Keratinocyte (primary cell): ENCODE measurements around the gene MAD1L1. TPM values are rescaled to one million over a fixed set of nuclear protein-coding genes. Genes with fewer than 3 reads are reported as not detected.

ENCODE experiments used
- DNase-seq: peaks from one replicate; pipeline ENCODE4 v3.0.0-alpha.2; 2011; ENCODE audit warnings: low read depth, missing footprints, low spot score
- FAIRE-seq: peaks from 2 replicates; lab custom pipeline; 2011; peaks lifted over from hg19 to GRCh38; lab: Jason Lieb, UNC
- H2AFZ ChIP-seq: 2 replicates; pipeline ENCODE4 v1.6.0; 2012; ENCODE audit warnings: low read length, control low read depth, inconsistent platforms; ENCODE audit not compliant: control insufficient read depth
- H3K27ac ChIP-seq: 2 replicates; pipeline ENCODE4 v1.5.1; 2011; ENCODE audit warnings: low read length; ENCODE audit not compliant: control insufficient read depth, insufficient read depth
- H3K27me3 ChIP-seq: 3 replicates; pipeline ENCODE4 v1.6.0; 2011; ENCODE audit warnings: low read length; ENCODE audit not compliant: control insufficient read depth, insufficient read depth; ENCODE audit errors: extremely low read depth
- H3K36me3 ChIP-seq, 2 experiments: 2 replicates in 1 of 2; 3 replicates in 1 of 2; pipeline ENCODE4 v1.5.1; 2011; ENCODE audit warnings: low read length in 2 of 2, mild to moderate bottlenecking in 1 of 2; ENCODE audit not compliant: control insufficient read depth in 2 of 2, insufficient read depth in 2 of 2; ENCODE audit errors: extremely low read depth in 1 of 2
- H3K4me1 ChIP-seq: 3 replicates; pipeline ENCODE4 v1.5.1; 2011; ENCODE audit warnings: low read length; ENCODE audit not compliant: control insufficient read depth, insufficient read depth; ENCODE audit errors: extremely low read depth
- H3K4me2 ChIP-seq: 3 replicates; pipeline ENCODE4 v1.6.0; 2011; ENCODE audit warnings: low read depth, low read length; ENCODE audit not compliant: control insufficient read depth, insufficient read depth; ENCODE audit errors: extremely low read depth
- H3K4me3 ChIP-seq, 3 experiments: fragments of 200-600 bp in 1 of 3; sonication (generic) in 1 of 3; 2 replicates in 2 of 3; 3 replicates in 1 of 3; pipeline ENCODE4 v1.5.1; 2011 to 2016; ENCODE audit warnings: low read length in 3 of 3, mild to moderate bottlenecking in 3 of 3, control low read depth in 2 of 3, inconsistent platforms in 1 of 3, low read depth in 1 of 3, mixed read lengths in 1 of 3, mixed run types in 1 of 3, moderate library complexity in 1 of 3; ENCODE audit not compliant: control insufficient read depth in 2 of 3, insufficient read depth in 2 of 3; ENCODE audit errors: extremely low read depth in 1 of 3
- H3K79me2 ChIP-seq: 2 replicates; pipeline ENCODE4 v1.6.0; 2012; ENCODE audit warnings: low read length; ENCODE audit not compliant: control insufficient read depth, insufficient read depth
- H3K9ac ChIP-seq: 3 replicates; pipeline ENCODE4 v1.6.0; 2011; ENCODE audit warnings: low read length; ENCODE audit not compliant: control insufficient read depth, insufficient read depth; ENCODE audit errors: extremely low read depth
- H3K9me1 ChIP-seq: 3 replicates; pipeline ENCODE4 v1.6.0; 2011; ENCODE audit warnings: low read length; ENCODE audit not compliant: control insufficient read depth, insufficient read depth; ENCODE audit errors: extremely low read depth
- H3K9me3 ChIP-seq: 2 replicates; pipeline ENCODE4 v1.5.1; 2012; ENCODE audit warnings: low read depth, low read length; ENCODE audit not compliant: control insufficient read depth
- H4K20me1 ChIP-seq: 3 replicates; pipeline ENCODE4 v1.6.0; 2011; ENCODE audit warnings: low read length; ENCODE audit not compliant: control insufficient read depth, insufficient read depth; ENCODE audit errors: extremely low read depth
- CTCF ChIP-seq, 3 experiments: IDR thresholded peaks in 1 of 3; conservative IDR thresholded peaks in 1 of 3; optimal IDR thresholded peaks in 1 of 3; 2 replicates in 2 of 3; 3 replicates in 1 of 3; pipeline versions ENCODE3 to v1.5.1; 2011; ENCODE audit warnings: low read length in 3 of 3, mild to moderate bottlenecking in 3 of 3, moderate library complexity in 2 of 3, control low read depth in 1 of 3, inconsistent platforms in 1 of 3; ENCODE audit not compliant: insufficient read depth in 2 of 3; ENCODE audit errors: extremely low read depth in 1 of 3
- EZH2 ChIP-seq: IDR thresholded peaks from one replicate; pipeline ENCODE4 v1.6.1; 2012; ENCODE audit warnings: inconsistent platforms, mild to moderate bottlenecking, low read length, moderate library complexity
- dilution Hi-C: fragments of 300-500 bp; cut with MboI; formaldehyde crosslinking; loops from one replicate; pipeline ENCODE4 v1.7.0; 2020; ENCODE audit warnings: low sequenced_read_pairs; ENCODE audit not compliant: extremely low pct_ligation_motif_present
- polyA plus RNA-seq, 5 experiments: library from polyadenylated mRNA; depleted of rRNA in 3 of 5; stranded (reverse) in 3 of 5; stranded (forward) in 1 of 5; unstranded in 1 of 5; fragments of >200 nt; gene quantifications; 1 replicate in 1 of 5; 2 replicates in 3 of 5; 3 replicates in 1 of 5; pipeline versions ENCODE4 v1.2.1 to v1.2.3, GENCODE V29; 2011 to 2012; ENCODE audit warnings: missing spikeins in 2 of 5, low read depth in 1 of 5, low replicate concordance in 1 of 5

The MAD1L1 gene
- polyA plus RNA-seq, 1 donor (not counting 4 experiments of a cell fraction or from before 2014, with no cell fraction given) = 18.0 TPM

DNA sequence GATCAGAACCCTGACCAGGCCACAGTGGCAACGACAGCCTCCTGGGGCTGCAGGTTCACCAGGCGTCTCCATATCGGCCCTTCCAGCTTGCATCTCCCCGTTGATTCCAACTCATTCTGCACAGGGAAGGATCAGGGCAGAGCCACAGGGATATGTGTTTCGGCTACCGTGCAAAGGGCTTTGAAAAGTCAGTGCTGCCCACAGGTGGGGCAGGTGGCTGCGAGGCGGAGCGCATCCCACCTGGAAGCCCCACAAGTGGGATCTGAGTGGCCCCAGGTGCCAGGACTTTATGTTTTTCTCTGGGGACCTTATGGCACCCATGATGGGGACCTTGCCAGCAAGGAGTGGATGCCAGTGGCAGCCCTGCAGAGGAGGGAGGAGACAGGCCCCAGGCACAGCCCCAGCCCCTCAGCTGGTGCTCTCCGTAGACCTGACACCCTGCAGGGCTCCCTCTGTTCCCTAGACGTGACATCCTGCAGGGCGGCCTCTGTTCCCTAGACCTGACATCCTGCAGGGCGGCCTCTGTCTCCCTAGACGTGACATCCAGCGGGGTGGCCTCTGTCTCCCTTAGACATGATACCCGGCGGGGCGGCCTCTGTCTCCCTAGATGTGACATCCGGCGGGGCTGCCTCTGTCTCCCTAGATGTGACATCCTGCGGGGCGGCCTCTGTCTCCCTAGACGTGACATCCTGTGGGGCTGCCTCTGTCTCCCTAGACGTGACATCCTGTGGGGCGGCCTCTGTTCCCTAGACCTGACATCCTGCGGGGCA lies 373.3 kb downstream of the MAD1L1 start:
- H3K9ac ChIP-seq = no peak overlapping the region
- H2AFZ ChIP-seq = no peak overlapping the region
- dilution Hi-C loops = no loop called here
- H3K4me2 ChIP-seq = no peak overlapping the region
- no peak overlapping the region for H3K27ac ChIP-seq
- no peak for DNase-seq
- no peak overlapping the region for H3K4me3 ChIP-seq
- H3K9me3 ChIP-seq = no peaks in the 10 kb centered on the region
- H3K36me3 ChIP-seq = no peaks in the 10 kb centered on the region
- FAIRE-seq = no peak
- H3K4me1 ChIP-seq = no peaks in the 10 kb centered on the region
- H4K20me1 ChIP-seq = no peaks in the 10 kb centered on the region
- H3K27me3 ChIP-seq = no peaks in the 10 kb centered on the region
- no peaks in the 10 kb centered on the region for H3K9me1 ChIP-seq
- TF ChIP-seq EZH2 (no peak), CTCF (optimal IDR thresholded peaks at IDR 0.05 in 1 of 3, IDR thresholded peaks at IDR 0.05 in 1 of 3, conservative IDR thresholded peaks at IDR 0.05 in 1 of 3; ENCODE audit: extremely low read depth in 1 of 3, insufficient read depth in 2 of 3, low read length in 3 of 3) (no peak)
- H3K79me2 ChIP-seq = no peaks in the 10 kb centered on the region

DNA sequence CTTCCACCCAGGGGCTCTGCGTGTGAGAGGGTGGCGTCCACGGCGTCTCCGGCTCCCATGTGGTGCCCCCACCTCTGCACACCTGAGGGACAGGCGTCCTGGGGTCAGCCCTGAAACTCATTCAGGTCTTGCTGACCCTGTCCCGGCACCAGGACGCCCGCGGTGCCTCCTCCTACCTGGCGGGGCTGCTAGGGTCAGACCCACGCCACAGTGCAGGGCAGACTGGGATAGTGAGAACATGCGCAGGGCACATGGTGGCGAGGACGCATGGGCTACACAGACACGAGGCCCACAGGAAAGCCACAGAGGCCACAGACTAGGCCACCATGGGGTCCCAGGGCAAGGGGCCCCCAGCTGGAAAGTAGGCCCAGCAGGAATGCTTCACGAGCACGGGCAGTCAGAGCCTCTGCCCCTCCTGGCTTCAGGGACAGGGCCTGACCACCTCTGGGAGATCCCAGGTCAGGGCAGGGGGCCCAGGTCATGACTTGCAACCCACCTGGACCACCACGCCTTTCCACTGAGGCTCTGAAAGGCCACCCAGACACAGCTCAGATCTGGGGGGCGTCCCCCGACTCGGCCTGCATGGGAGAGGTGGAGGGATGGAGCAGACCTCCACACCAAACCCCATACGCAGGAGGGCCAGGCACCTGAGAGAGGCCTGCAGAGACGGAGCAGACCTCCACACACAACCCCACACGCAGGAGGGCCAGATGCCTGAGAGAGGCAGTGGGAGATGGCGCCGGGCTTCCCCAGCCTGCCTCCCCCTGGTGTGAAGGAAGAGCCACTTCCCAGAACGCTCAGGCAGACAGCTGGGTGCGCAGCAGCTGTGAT lies 374.1 kb downstream of the MAD1L1 start:
- Histone ChIP-seq H3K36me3 (no peaks in the 10 kb centered on the region), H3K9me3 (no peaks in the 10 kb centered on the region), H3K27ac (no peak overlapping the region), H3K79me2 (no peaks in the 10 kb centered on the region), H3K4me3 (no peak overlapping the region), H4K20me1 (no peaks in the 10 kb centered on the region), H3K4me2 (no peak overlapping the region), H3K9ac (no peak overlapping the region), H3K9me1 (no peaks in the 10 kb centered on the region), H3K4me1 (no peaks in the 10 kb centered on the region), H2AFZ (no peak overlapping the region), H3K27me3 (no peaks in the 10 kb centered on the region)
- FAIRE-seq (no peak), DNase-seq (no peak)
- no peak for TF ChIP-seq CTCF (optimal IDR thresholded peaks at IDR 0.05 in 1 of 3, IDR thresholded peaks at IDR 0.05 in 1 of 3, conservative IDR thresholded peaks at IDR 0.05 in 1 of 3; ENCODE audit: extremely low read depth in 1 of 3, insufficient read depth in 2 of 3, low read length in 3 of 3)
- no peak for TF ChIP-seq EZH2
- dilution Hi-C loops = no loop called here
